Stimulated activated CD4-positive, alpha-beta T cell treated with anti-CD3 and anti-CD28 coated beads, Interleukin-1b, Interleukin-23, amount 100 ng/mL, for 24 hours (primary cell): Measurements from ENCODE around the gene SERPINB12.

ENCODE experiments used
- DNase-seq, 4 experiments: peaks; one replicate each; pipeline ENCODE4 v3.0.0-alpha.2; 2020; ENCODE audit warnings: low read depth in 4 of 4, low spot score in 1 of 4

The SERPINB12 gene

DNA sequence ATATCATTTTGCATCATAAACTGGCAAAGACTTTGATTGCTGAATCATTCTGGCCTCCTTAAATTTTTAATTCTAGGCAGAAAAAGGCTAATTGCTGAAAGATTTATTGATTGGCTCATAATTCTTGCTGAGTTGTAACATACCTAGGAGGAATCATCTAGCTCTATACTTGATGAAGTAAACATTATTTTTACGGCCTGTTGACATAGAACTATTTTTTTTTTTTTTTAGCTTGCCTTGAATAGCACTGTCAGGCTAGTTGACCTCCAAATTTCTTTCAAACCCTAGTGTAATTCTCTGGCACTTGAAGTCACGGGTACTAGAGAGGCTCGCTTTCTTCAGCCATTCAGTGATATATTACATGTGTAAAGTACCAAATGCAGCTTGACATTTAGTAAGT is 2.8 kb downstream of the SERPINB12 start:
- no peak for DNase-seq

DNA sequence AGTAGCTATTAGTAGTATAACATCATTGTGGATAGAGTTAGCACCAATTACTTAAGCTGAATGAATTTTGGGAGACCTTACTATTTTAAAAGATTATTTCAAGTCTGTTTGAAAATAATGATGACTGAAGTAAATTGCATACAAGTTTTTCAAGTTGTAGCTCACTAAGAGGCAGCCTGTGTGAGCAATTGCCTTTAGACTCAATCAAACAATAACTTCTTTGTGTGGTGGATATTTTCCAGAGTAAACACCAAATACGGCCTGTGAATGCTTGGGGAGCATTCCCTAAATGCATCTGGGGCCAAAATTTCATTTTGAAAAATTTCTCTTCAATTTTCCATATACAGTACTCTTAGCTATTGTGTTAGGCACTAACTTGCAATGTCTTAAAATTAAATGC is 7.9 kb downstream of the SERPINB12 start:
- no peak for DNase-seq

DNA sequence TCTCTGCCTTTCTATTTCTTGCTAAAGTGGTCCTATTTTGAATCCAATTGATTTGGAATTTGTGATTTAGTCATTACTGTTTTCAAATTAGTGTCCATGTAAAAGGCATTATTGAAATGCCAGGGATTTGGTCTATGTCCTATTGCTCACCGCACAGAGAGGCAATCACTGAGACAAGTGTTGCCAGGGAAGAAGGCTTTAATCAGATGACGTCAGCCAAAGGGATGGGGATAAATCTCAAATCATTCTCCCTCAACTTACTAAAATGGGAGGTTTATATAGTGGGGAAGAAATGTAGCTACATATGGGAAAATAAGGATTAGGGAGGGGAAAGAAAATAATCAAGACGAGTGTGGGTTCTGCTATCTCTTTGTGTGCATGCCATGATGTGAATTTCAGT is 9.6 kb downstream of the SERPINB12 start:
- no peak for DNase-seq

DNA sequence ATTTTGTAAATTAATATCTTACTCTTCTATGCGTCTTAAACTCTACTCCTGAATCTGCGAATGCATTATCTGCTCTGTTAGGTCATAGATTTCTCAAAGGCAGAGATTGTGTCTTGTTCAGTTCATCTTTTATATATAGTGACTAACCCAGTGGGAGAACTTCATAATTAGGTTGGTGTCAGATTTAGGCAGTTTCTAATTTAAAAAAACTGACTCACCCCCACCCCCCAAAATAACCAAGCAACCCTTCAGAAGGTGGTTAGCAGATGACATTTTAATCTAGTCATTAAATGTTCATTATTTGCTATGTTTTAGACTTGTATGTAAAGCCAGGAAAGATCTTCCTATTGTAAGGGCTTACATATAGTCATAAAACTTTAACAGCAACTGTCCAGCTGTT is 10.4 kb downstream of the SERPINB12 start:
- DNase-seq = no peak

DNA sequence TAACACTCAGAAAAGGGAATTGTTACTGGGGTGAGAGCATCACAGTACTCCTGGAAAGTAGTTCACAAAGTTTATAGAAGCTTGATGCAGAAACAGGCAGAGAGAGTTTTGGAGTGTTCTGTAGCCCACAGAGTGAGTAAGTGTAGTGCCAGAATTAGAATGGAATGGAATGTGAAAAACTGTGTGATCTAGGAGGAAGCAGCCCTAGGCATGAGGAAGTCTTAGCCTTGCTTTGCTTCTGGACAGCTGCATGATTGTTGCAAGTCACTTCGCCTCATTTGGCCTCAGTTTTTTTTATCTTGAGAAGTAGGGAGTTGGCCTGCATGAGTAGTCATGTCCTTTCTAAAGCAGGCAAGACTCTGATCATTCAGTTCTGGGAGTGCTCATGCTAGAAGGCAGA is 10.9 kb downstream of the SERPINB12 start:
- no peak for DNase-seq

DNA sequence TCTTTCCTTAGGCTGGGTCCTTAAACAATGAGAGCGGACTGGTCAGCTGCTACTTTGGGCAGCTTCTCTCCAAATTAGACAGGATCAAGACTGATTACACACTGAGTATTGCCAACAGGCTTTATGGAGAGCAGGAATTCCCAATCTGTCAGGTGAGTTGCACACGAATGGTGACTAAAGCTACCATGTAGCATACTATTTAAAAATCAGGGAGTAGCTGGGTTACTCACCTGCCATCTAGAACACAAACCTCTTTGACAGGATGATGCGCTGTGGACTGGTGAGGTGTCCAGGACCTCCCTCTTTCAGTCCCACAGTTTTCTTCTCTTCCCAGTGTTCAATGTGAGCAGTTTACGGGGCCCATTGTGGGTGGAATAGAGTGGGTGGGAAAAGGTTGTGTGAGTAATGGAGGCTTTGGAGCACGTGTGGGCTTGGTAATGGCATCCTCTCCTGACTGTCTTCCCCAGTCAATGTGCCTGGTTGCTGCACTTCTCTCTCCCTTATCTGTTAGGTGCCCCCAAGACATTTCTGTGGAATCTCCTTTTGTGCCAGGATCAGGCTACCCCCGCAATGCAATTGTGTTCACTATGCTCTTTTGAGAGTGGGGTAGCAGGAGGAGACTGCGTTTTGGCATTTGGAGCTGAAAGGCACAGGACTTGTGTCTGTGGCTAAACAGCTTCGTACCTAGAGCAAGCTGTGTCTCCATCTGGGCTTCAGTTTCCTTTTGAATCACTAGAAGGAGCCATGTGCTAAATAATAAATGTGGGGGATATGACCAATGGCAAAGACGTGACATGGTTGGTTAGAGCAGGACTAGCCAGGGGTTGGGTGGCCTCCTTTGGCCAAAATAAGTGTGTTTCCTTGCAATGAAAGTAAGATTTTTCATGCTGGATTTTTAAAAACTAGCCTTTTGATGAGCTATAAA is 17.7 kb downstream of the SERPINB12 start:
- DNase-seq = no peak

DNA sequence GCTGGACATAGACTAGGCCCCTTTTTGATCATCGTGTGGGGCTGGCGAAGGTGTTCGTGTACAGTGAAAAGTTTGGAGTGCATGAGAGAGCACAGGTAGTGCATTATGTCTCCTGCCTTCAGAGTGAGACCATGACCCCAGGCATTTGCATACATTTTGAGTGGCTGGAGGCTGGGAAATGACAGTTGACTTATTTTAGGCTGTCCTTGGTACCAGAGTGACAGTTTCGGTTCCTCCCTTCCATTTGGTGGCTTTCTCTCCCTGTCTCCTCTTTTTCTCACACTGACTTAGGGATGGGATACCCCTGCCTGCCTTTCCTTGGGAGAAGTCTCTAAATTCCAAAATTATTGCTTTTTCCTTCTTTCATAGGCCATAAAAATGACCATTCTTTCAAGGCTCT is 20.1 kb downstream of the SERPINB12 start:
- DNase-seq = no peak

DNA sequence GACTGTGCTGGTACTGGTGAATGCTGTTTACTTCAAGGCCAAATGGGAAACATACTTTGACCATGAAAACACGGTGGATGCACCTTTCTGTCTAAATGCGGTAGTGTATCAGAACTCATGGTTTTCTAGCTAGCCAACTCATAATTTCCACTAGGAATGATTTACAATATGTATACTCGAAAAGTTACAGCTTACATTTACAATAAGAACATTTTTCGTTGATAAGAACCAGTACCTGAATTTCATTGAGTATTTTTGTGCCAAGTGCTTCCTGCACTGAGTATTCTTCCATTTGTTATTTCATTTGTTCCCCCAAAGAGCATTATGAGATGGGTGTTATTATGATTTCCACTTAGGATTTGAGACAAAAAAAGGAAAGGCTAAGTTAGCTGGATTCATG is 21.9 kb downstream of the SERPINB12 start:
- DNase-seq = no peak

DNA sequence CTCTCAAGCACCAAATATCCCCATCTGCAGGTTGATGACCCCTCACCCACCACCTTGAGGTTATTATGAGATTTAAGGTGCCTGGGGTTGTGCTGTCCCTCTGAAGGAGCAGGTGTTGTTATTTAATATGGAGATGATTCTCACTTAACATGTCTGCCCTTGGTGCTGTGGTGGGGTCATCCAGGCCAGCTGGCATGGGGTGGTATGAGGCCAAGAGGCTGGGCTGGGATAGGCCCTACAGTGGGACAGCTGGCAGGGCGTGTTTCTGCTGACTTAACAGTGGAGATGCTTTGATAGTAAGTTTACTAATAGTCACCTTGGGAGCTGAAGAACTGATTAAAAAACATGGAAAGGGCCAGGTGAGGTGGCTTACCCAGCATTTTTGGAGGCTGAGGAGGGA is 22.4 kb downstream of the SERPINB12 start:
- DNase-seq = no peak

DNA sequence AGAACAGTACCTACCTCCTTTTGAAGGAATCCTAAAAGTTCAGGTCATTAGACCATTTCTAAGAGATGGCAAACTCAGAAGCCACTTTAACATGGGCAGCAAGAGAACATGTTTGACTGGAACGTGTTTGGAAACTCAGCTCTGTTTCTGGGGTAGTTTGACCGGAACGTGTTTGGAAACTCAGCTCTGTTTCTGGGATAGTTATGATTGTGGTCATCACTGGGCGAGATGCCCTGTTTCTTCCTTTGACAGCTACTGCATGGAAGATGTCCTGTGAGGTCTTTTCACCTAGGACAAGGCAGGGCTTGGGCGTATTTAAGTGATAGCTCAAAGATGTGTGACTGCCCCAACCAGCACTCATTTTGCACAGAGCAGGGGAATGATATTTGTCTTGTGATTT is 25.1 kb downstream of the SERPINB12 start:
- no peak for DNase-seq

DNA sequence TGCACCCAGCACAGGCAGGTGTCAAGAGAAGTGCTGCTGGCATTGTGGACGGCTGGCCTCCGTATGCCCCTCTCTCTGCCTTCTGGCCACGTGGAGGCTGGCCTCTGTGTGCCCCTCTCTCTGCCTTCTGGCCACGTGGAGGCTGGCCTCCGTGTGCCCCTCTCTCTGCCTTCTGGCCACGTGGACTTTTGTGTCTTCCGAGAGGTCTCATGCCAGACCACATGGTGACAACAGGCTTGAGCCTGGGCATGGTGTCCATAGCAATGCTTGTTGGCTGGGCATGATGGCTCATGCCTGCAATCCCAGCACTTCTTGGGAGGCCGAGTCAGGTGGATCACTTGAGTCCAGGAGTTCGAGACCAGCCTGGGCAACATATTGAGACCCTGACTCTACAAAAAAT is 25.7 kb downstream of the SERPINB12 start:
- DNase-seq = no peak

DNA sequence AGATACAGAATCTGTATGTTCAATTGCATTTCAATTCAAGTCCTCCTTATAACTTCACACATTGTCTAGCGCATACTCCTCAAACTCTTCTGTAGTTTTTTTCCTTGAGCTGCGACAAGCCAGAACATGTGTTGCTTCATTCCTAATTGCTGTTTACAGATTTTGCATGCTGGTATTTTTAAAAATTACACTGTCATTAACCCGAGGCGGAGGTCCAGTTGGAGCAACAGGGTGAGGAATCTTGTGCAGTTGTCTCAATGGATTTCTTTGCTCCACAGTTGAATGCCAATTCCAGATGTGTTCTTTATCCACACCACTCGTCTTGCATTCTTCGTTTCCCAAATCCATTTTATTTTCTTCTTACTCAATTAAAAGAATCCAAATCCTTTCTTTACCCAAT is 28.6 kb downstream of the SERPINB12 start:
- no peak for DNase-seq

DNA sequence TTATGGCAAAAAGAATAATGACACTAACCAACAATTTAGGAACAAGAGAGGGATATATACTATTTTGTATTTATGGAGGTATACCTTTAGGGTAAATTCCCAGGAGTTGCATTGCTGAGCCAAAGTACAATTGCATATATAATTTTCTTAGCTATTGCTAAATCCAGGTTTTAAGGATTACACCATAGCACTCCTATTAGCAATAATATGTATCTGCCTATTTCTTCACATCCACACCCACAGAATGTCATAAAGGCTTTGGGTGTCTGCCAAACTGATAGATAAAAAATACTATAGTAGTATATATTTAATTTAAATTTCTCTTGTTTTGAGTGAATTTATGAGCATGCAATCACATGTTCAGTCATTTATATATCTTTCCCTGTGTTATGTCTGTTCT is 33.5 kb downstream of the SERPINB12 start:
- no peak for DNase-seq

DNA sequence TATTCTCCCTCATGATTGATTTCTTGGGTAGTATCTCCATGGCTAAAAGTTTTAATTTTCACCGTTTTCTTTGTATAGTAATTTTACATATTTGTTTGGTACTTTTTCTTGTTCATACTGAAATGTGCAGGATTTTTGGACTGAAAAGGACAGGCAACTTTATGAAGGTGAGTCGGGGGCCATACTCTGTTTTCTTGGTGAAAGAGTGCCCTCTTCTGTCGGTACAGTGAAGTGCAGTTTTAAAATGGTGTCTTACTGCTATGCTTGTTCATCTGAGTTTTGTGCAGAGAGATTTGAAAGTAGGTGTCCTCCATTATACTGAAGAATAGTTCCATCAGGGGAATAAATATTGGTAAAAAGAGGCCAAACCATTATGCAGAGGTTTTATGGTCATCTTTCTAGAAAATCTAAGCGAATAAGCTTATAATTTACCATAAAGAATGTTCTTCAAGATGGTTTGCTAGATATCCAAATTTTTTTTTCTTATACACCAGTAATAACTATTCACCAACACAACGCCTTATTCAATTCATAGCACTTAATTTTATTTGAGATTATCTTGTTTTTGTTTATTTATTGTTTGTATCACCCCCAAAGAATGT is 36.3 kb downstream of the SERPINB12 start:
- DNase-seq = peak in 1 of 4 experiments; percentile 1

DNA sequence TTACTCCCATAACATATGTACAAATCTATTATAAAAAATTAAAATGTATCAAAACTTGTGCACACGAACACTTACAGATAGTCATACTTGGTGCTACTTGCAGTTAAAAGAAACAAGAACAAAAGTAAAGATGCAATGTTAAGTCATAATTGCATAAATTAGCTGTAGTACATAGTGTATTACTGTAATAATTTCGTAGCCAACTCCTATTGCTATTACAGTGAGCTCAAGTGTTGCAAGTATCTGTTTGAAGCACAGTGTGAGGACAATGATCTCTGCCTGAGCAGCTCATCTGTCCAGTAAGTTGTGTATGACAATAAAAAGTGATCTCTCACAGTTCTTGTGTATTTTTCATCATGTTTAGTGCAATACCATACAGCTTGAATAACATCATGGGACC is 37.4 kb downstream of the SERPINB12 start:
- DNase-seq = no peak

DNA sequence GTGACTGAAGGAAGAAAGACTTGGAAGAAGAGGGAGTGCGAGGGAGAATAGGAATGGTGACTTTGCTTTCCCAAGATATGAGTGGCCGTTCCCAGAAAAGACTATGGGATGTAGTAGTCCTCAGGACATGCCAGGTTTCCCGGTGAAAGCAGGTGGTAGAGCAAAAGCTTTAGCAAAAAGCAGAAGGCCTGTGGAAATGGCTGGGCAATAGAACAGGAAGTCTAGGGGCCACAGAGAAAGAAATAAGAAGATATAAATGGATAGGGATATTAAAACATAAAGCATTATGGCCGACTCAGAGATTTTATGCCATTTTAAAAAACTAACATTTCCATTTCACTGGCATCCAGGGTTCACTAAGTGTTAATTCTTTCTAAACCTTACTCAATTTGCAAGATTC is 43.8 kb downstream of the SERPINB12 start:
- no peak for DNase-seq

DNA sequence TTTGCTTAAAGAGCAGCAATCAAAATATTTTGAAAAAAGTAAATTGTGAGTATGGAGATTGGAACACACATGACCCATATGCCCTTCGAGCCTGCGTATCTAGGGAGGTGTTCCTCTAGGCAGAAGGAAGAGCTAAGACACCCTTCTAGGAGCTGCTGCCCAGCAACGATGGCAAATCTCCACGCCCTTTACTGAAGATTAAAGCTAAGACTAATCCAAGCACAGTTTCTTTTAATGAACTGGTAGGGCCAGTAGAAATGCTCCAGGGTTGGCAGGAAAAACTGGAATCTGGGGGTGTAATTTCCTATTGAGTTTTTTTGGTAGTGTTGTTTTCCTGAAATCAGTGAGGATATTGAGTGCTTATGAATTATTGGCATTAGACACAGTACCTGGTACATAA is 44.3 kb downstream of the SERPINB12 start:
- no peak for DNase-seq

DNA sequence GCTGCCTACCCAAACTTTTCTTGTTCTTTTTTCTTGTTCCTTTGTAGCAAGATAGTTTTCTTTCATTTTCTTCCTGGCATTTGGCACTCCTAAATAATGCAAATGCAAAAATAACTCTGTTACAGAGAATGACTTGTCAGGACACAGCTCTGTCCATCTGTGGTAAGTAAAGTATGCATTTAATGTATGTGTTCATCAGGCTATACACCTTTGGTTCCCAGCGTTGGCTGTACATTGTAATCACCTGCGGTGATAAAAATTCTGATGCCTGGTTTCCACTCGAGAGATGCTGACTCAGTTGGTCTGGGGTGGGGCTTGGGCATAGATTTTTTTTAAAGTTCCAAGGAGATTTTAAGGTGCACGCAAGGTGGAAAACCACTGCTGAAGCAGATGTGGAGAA is 44.8 kb downstream of the SERPINB12 start, which contains the start of gene SERPINB13:
Gene SERPINB13, plus strand, starts transcription at position 378 of the 400 bp plus-strand sequence. CDS start 1,325 bp downstream, outside the sequence.
- DNase-seq = no peak

DNA sequence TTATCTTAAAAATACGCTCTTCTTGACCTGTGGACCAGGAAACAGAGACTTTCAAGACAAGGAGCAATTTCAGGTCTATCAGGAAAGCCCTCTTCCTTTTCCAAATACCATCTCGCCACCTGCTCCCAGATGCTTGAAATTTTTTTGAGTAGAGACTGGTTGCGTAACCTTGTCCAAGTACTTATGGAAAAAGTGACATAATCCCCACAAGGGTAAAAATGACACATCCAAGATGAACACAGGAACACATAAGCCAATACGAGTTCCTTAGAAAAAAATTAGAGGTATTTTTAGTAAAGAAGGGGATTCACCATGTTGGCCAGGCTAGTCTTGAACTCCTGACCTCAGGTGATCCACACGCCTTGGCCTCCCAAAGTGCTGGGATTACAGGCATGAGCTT is 46.7 kb downstream of the SERPINB12 start:
- no peak for DNase-seq

DNA sequence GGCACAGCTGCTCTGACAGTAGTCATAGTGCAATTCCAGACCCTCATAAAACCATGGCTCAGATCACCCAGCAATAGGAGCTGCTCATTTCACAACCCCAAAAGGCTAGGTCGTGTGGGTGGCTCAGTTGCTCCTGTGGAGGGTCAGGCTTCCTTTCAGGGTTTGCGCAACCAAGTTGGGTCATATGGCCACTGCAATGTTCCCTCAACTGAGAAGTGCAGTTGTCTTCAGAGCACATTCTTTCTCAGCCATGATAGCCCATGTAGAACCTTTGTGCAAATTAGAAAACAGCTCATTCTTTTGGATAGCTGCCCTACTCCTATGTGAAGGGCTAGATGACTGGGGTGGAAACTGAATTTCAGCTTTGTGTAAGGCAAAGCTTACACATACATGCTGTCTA is 48.2 kb downstream of the SERPINB12 start:
- DNase-seq = no peak

DNA sequence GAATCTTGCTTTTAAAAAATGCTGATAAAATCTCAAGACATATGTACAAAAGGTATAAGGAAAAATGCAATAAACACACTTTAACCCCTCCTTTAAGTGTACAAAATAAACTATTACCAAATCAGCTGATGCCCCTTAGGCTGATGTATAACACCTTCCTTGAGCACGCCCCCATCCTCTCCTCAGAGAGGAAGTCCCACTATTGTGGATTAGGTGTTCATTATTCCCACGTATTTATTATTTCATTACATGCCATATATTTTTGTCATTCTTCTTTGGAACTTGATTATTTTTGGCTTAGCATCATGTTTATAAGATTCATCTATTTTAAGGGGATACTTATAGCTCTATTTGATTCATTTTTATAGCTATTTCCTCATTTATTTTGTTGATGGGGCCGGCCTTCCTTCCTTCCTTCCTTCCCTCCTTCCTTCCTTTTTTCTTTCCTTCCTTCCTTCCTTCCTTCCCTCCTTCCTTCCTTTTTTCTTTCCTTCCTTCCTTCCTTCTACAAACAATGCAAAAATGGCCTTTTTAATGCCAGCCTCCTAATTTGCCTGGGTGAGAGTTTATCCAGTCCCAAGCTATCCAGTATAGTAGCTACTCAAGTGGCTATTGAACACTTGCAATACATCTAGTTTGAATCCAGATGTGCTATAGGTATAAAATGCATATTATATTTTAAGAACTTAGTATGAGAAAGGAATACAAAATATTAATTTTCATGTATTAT is 49.0 kb downstream of the SERPINB12 start:
- no peak for DNase-seq

DNA sequence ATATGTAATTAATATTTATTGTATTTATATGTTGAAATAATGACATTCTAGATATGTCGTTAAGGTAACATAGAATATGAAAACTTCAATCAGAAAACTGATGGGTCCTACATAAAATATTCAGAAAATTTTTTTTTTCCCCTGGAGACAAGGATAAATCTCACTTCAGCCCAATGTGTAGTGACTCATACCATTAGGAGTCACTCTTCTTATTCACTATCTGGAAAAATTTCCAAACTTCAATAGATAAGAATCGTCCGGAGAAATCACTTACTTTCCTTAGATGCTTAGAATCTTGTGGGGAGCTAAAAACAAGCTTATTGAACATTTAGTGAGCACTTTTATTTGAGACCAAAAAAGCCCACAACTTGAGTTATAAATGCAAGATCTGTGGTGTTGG is 49.6 kb downstream of the SERPINB12 start:
- DNase-seq = no peak
